Esophagus (tissue), 2 donors: Measurements from ENCODE around the gene LAMB2. TPM values are rescaled to one million over a fixed set of nuclear protein-coding genes. Genes with fewer than 3 reads are reported as not detected.

Source experiments
- H3K27ac ChIP-seq, 2 donors: one replicate each; pipeline ENCODE4 v1.5.1; 2013; ENCODE audit warnings: low read depth in 2 of 2, mild to moderate bottlenecking in 2 of 2, inconsistent platforms in 1 of 2, low read length in 1 of 2, moderate library complexity in 1 of 2
- H3K27me3 ChIP-seq, 2 donors: one replicate each; pipeline ENCODE4 v1.6.1; 2013; ENCODE audit warnings: low read length in 2 of 2, control low read depth in 1 of 2, mild to moderate bottlenecking in 1 of 2; ENCODE audit not compliant: insufficient read depth in 2 of 2, control insufficient read depth in 1 of 2
- H3K36me3 ChIP-seq, 2 donors: one replicate each; pipeline ENCODE4 v1.6.1; 2013; ENCODE audit warnings: low read length in 1 of 2; ENCODE audit not compliant: control insufficient read depth in 2 of 2, insufficient read depth in 2 of 2
- H3K4me1 ChIP-seq, 2 donors: one replicate each; pipeline ENCODE4 v1.6.1; 2013; ENCODE audit warnings: low read length in 1 of 2; ENCODE audit not compliant: control insufficient read depth in 2 of 2, insufficient read depth in 2 of 2
- H3K4me3 ChIP-seq, 2 donors: one replicate each; pipeline ENCODE4 v1.5.1; 2013; ENCODE audit warnings: low read length in 2 of 2, mild to moderate bottlenecking in 2 of 2, low read depth in 1 of 2, moderate library complexity in 1 of 2
- H3K9me3 ChIP-seq, 2 donors: one replicate each; pipeline ENCODE4 v1.6.1; 2013; ENCODE audit warnings: mild to moderate bottlenecking in 2 of 2, low read depth in 1 of 2, low read length in 1 of 2, moderate library complexity in 1 of 2; ENCODE audit not compliant: control insufficient read depth in 2 of 2, insufficient read depth in 1 of 2
- WGBS, 2 donors: extraction: QIAGEN DNeasy Blood & Tissue Kit; methylation state at CpG; one replicate each; pipeline ENCODE4 v1.1.7; 2013; 5-methylcytosine and 5-hydroxymethylcytosine counted together
- polyA plus RNA-seq, 2 donors: library from polyadenylated mRNA; stranded (reverse); fragments of 200-250 nt; gene quantifications; one replicate each; pipeline ENCODE4 v1.2.3, GENCODE V29; 2013
- donor health status: healthy with polysubstance abuse.
- donor health status: Bipolar disorder and iron deficiency.

LAMB2 gene
- polyA plus RNA-seq, 2 donors, result 123 to 219 TPM

DNA sequence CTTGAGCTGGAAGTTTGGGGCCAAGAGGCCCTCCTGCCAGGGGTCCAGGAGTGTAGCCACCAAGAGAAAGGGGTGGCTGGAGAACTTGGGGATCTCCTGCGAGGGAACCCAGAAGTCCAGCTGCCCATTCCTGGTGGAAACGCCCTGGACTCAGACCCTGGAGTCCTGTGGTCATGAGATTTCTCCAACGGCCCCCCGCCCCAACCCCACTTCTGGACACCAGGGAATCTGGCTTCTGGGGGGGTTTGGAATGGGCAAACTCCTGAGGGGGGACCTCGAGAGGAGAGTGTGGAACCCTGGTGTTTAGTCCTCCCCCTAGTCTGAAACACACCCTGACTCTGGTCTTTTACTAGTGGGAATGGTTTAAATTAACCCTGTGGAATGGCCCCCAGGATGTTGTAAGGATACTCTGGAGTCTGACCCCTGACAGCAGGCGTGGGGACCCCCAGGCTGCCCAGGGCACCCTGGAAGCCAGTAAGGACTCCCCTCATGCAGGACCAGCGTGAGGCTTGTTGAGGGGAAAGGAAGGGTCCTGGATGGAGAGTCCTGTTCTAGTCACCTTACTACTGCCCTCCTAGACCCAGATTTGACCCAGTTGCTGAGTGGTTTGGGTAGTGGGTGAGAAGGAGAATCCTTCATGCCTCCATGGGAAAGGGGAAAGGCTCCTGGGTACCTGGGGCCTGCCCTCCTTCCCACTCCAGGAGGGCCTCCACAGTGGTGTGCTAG is 39.1 kb upstream of the LAMB2 start:
- H3K4me3 ChIP-seq, result peak overlapping the region; percentile 68 to 81
- 21 to 29% methylated on average over 7 of the region's 7 CpGs for WGBS, 2 donors
- H3K27me3 ChIP-seq, result no peaks in the 10 kb centered on the region
- H3K9me3 ChIP-seq, result no peaks in the 10 kb centered on the region
- H3K36me3 ChIP-seq, result peaks cover 0 to 18% of the 10 kb centered on the region in 2 donors
- H3K27ac ChIP-seq, result peak overlapping the region; percentile 76 to 83
- peaks cover 6 to 14% of the 10 kb centered on the region in 2 donors for H3K4me1 ChIP-seq

DNA sequence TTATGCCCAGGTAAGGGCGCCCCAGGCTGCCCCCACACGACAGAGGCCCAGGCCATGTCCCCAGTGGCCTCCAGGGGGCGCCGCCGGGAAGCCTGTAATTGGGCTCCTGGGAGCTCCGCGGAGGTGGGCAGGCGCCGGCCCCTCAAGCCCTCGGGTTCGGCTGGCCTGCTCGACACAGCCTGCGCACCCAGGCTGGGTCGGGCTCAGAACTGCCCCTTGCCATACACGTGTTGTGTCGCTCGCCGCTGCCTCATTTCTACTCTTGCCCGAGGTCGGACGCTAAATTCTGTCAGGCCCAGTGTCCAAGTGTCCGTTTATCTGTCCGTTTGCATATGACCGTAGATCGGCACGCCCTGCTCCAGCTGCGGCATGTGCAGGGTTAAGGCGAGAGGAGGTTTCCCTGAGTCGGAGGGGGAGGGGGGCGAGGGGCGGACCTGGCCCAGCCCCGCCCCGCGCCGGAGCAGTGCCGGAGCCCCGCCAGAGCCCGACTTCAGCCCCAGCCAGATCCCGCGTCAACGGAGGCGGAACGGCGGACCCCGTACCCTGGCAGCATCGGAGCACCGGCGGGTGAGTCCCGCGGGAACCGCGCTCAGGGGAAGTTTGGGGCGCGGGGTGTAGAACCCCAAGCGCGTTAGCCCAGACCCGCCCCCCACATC is 38.4 kb upstream of the LAMB2 start, which contains the start of gene KLHDC8B:
KLHDC8B (plus strand) TSS at position 480 of the 656 bp plus-strand sequence. CDS start 1,172 bp downstream, outside the sequence.
- H3K36me3 ChIP-seq, result peaks cover 0 to 15% of the 10 kb centered on the region in 2 donors
- 1 to 2% methylated on average over 49 to 57 of the region's 57 CpGs for WGBS, 2 donors
- peak within 1 kb of the TSS; percentile 68 to 81 for H3K4me3 ChIP-seq
- H3K9me3 ChIP-seq, result no peaks in the 10 kb centered on the region
- H3K27me3 ChIP-seq, result no peaks in the 10 kb centered on the region
- peak within 1 kb of the TSS; percentile 76 to 83 for H3K27ac ChIP-seq
- peaks cover 6 to 17% of the 10 kb centered on the region in 2 donors for H3K4me1 ChIP-seq

DNA sequence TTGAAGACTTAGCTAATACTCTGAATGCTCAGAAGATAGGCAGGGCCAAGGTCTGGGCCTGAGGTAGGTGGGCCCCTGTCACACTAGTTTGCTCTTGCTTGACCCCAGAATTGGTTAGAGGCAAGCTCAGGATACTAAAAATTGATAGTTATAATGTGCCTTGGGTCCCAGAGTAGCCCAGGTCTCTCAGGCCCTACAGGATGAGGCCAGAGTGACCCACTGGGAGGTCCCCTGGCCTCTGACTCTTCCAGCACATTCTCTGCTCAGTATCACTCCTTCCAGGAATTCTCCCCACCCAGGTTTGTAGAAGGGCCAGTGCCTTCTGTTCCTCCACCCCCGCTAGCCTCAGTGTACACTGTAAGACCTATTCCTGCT is 37.9 kb upstream of the LAMB2 start:
- Histone ChIP-seq H3K4me1 (peaks cover 6 to 17% of the 10 kb centered on the region in 2 donors), H3K36me3 (peaks cover 0 to 13% of the 10 kb centered on the region in 2 donors), H3K27ac (peak overlapping the region; percentile 76 to 83), H3K27me3 (no peaks in the 10 kb centered on the region), H3K9me3 (no peaks in the 10 kb centered on the region), H3K4me3 (peak overlapping the region; percentile 68 to 81)
- 0 to 10% methylated on average over 1 of the region's 1 CpG for WGBS, 2 donors

DNA sequence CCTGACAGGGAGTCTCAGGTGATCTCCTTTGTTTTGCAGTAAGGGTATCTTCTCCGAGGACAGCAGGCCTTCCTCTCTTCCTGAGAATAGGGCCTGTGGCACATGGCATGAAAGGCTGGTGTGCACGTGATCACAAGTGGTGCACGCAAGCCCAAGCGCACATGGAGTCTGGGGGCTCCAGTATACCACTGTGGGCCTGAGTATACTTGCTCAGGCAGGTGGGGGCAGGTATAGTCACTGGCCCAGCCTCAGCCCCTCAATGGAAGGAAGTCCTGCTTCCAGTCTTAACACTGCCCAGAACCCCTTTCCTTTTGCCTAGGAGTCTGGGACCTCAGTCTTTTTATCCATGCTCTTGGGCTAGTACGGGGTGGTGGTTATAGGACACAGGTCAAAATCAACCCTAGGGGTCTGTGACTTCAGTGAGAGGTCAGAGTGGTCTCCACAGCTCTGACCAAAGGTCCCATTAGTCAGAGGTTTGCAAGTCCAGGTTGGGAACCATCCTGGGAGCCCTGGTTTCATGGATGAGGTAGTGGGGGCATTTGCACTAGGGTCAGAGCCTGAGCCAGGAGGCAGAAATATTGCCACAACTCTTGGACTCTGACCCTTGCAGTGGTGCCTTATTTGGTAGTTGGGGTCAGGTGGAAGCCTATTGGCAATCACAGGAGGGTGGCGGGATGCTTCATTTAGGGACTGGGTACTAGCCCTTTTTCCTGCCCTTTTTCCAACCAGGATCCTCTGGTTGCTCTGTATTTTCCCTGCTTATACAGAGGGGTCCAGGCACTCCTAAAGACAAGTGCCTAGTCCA is 34.1 kb upstream of the LAMB2 start:
- Histone ChIP-seq H3K36me3 (peaks cover 12 to 16% of the 10 kb centered on the region in 2 donors), H3K4me3 (peak overlapping the region in 1 of 2 donors; percentile 72), H3K4me1 (peaks cover 6 to 9% of the 10 kb centered on the region in 2 donors), H3K27ac (peak overlapping the region; percentile 86 to 91), H3K27me3 (no peaks in the 10 kb centered on the region), H3K9me3 (no peaks in the 10 kb centered on the region)
- 90 to 92% methylated on average over 6 of the region's 6 CpGs for WGBS, 2 donors

DNA sequence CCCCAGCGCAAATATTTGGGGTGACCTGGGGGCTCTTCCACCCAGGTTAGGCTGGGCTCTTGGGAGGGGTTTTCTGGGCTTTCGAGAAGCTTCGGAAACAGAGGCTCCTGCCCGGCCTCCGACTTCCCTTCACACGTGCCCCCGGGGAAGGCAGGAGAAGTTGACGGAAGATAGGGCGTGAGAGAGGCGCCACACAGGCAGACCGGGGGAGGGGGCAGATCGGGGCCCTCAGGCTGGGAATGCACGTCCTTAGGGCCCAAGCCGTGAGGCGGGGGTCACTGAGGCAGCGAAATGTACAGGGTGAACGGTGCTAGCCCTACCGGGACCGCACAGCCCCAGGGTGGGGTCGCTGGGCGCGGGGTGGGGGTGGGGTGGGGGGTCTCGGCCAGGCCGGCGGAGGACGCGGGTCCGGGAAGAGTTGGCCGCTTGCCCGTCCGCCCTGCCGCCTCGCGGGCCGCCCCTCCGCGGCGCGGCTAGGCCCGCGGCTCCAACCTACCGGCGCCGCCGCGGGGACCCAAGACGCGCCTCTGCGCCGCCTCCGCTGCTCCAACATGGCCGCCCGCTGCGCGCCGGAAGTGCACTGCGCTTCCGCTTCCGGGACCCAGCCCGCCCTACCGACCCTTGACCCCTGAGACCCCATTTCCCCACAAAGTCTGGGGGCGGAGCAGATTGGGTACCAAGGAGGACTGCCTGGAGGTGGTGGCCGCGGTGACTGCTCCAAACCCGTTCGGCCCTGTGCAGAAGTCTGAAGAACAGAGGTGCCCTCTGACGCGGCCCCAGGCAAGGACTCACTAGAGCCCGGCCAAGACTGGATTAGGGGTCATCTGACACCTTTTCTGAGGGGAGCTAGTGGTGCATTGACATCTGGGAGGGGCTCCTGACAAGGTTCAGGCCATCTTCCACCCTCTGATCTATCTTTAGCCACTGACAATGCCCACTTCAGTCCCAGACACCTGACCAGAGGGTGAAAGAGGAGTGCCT is 33.2 kb upstream of the LAMB2 start, which contains the start of gene CCDC71:
CCDC71 (minus strand) TSS at position 561 of the 981 bp plus-strand sequence. CDS start 2,123 bp downstream, outside the sequence.
- peak within 1 kb of the TSS; percentile 86 to 91 for H3K27ac ChIP-seq
- H3K27me3 ChIP-seq, result no peaks in the 10 kb centered on the region
- WGBS, 2 donors, result 3% methylated on average over 66 to 69 of the region's 69 CpGs
- peaks cover 12 to 16% of the 10 kb centered on the region in 2 donors for H3K36me3 ChIP-seq
- peak within 1 kb of the TSS; percentile 72 to 94 for H3K4me3 ChIP-seq
- peaks cover 6 to 9% of the 10 kb centered on the region in 2 donors for H3K4me1 ChIP-seq
- H3K9me3 ChIP-seq, result no peaks in the 10 kb centered on the region

DNA sequence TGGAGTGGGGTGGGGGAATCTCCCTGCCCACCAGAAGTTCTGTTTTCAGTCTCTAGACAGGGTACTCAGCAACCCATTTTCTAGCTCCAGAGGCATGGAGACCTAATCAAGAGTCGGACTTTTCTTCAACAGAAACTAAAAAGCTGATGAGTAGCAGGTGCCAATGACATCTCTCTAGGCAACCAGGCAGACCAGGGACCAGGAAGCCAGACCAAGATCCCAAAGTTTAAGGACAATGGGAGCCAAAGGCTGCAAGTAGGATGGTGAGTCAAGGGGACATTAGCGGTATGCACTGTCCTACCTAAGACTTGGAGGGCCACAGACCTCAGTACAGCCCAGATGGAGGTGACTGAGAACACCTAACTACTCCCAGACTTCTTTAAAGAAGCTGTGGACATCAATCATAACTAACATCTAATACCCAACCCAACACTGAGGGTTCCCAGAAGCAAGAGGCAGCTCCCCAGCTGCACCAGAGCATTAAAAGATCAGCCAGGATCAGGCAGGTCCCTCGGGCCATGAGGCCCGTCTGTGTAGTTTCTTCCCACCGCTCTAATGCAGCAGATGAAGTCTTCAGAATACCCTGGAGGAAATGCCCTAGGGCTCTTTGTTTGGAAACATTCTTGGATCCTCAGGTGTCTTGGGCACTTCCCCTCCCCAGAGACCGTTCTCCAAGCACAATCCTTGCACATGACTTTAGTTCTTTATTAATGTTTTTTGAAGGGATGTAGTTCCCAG is 32.3 kb upstream of the LAMB2 start:
- H3K36me3 ChIP-seq, result peaks cover 12 to 16% of the 10 kb centered on the region in 2 donors
- H3K9me3 ChIP-seq, result no peaks in the 10 kb centered on the region
- 27 to 31% methylated on average over 6 of the region's 6 CpGs for WGBS, 2 donors
- peaks cover 6 to 9% of the 10 kb centered on the region in 2 donors for H3K4me1 ChIP-seq
- peak overlapping the region; percentile 72 to 94 for H3K4me3 ChIP-seq
- peak overlapping the region; percentile 86 to 91 for H3K27ac ChIP-seq
- H3K27me3 ChIP-seq, result no peaks in the 10 kb centered on the region

DNA sequence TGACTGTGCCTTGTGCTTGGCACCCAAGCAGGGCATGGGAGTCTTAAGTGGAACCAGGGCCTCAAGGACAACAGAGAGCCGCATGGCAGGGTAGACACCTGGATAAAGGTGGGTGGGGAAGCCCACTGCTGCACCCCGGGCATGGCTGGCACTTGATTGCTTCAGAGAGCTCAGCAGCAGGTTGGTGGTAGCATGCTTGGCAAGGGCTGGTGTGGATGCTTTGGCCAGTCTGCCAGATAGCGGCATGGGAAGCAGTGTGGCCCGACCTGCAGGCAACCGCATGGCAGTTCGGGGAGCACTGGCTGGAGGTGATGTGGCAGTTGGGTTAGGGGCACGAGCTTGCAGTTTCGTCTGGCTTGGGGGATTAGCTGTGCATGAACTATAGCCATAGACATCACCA is 30.8 kb upstream of the LAMB2 start:
- peaks cover 12 to 16% of the 10 kb centered on the region in 2 donors for H3K36me3 ChIP-seq
- H3K27ac ChIP-seq, result no peak overlapping the region
- H3K27me3 ChIP-seq, result no peaks in the 10 kb centered on the region
- no peaks in the 10 kb centered on the region for H3K9me3 ChIP-seq
- H3K4me3 ChIP-seq, result no peak overlapping the region
- WGBS, 2 donors, result 93 to 95% methylated on average over 8 of the region's 8 CpGs
- H3K4me1 ChIP-seq, result peaks cover 6 to 9% of the 10 kb centered on the region in 2 donors

DNA sequence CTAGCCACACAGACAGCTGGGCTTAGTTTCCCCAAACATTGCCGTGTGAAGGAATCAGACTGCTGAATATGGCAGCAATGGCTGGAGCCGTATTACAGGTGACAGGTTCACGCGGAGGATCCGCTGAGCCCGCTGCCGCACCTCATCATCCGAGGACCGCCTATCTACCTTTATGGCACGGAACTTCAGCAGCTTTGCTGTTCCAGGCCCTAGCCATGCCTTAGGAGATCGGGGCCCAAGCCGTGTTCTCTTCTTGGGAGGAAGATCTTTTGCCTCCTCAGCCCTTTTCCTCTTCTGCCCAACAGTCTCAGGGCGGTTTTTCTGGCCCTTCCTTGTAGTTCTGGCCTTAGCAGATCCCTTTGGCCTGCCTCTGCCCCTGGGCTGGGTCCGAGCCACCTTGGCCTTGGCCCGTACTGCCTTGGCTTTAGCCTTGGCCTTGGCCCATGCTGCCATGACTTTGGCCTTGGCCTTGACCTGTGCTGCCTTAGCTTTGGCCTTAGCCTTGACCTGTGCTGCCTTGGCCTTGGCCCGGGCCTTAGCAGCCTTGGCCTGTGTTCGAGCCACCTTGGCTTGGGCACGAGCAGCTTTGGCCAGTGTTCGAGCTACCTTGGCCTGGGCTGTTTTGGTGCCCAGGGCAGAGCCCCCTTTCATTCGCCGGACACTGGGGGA is 30.0 kb upstream of the LAMB2 start:
- 94 to 95% methylated on average over 21 of the region's 21 CpGs for WGBS, 2 donors
- Histone ChIP-seq H3K9me3 (no peaks in the 10 kb centered on the region), H3K36me3 (peaks cover 12 to 17% of the 10 kb centered on the region in 2 donors), H3K4me1 (peaks cover 6 to 9% of the 10 kb centered on the region in 2 donors), H3K4me3 (no peak overlapping the region), H3K27me3 (no peaks in the 10 kb centered on the region), H3K27ac (no peak overlapping the region)
